ENCODE data around the gene ADCK2. TPM values are rescaled to one million over a fixed set of nuclear protein-coding genes. Genes with fewer than 3 reads are reported as not detected.

ADCK2 gene
- total RNA-seq, 1 donor from 2014 or later, result 37.6 TPM

DNA sequence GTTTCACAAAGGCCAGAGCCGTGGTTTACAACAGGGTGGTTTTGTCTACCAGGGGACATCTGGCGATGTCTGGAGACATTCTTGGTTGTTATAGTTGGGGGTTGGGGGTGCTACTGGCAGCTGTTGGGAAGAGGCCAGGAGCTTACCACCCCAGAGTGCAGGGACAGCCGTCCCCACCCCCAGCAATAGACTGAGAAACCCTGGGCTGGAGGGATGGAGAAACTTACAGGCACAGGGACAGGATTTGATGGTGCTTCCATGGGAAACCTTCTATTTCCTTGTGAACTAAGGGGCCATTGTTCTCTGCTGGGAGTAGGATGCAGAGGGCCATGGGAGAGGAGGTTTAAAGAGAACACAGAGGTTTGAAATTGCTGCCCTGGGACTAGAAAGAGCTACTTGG is 10.9 kb downstream of the ADCK2 start:
- H3K9me3 Mint-ChIP-seq (ENCODE audit: unreplicated experiment), result no peaks in the 10 kb centered on the region
- H3K4me3 Mint-ChIP-seq (ENCODE audit: unreplicated experiment), result peak overlapping the region; percentile 83
- H3K27me3 Mint-ChIP-seq (ENCODE audit: unreplicated experiment), result peaks cover 6% of the 10 kb centered on the region
- DNase-seq (ENCODE audit: low spot score), result peak; percentile 34
- peaks cover 38% of the 10 kb centered on the region for H3K36me3 Mint-ChIP-seq (ENCODE audit: low read depth, unreplicated experiment)
- TF ChIP-seq, protein P1, sequence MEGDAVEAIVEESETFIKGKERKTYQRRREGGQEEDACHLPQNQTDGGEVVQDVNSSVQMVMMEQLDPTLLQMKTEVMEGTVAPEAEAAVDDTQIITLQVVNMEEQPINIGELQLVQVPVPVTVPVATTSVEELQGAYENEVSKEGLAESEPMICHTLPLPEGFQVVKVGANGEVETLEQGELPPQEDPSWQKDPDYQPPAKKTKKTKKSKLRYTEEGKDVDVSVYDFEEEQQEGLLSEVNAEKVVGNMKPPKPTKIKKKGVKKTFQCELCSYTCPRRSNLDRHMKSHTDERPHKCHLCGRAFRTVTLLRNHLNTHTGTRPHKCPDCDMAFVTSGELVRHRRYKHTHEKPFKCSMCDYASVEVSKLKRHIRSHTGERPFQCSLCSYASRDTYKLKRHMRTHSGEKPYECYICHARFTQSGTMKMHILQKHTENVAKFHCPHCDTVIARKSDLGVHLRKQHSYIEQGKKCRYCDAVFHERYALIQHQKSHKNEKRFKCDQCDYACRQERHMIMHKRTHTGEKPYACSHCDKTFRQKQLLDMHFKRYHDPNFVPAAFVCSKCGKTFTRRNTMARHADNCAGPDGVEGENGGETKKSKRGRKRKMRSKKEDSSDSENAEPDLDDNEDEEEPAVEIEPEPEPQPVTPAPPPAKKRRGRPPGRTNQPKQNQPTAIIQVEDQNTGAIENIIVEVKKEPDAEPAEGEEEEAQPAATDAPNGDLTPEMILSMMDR (IDR thresholded peaks at IDR 0.05; ENCODE audit: unreplicated experiment), result no peak
- peaks cover 34% of the 10 kb centered on the region for H3K4me1 Mint-ChIP-seq (ENCODE audit: unreplicated experiment)
- H3K27ac Mint-ChIP-seq (ENCODE audit: unreplicated experiment), result peak overlapping the region; percentile 100

DNA sequence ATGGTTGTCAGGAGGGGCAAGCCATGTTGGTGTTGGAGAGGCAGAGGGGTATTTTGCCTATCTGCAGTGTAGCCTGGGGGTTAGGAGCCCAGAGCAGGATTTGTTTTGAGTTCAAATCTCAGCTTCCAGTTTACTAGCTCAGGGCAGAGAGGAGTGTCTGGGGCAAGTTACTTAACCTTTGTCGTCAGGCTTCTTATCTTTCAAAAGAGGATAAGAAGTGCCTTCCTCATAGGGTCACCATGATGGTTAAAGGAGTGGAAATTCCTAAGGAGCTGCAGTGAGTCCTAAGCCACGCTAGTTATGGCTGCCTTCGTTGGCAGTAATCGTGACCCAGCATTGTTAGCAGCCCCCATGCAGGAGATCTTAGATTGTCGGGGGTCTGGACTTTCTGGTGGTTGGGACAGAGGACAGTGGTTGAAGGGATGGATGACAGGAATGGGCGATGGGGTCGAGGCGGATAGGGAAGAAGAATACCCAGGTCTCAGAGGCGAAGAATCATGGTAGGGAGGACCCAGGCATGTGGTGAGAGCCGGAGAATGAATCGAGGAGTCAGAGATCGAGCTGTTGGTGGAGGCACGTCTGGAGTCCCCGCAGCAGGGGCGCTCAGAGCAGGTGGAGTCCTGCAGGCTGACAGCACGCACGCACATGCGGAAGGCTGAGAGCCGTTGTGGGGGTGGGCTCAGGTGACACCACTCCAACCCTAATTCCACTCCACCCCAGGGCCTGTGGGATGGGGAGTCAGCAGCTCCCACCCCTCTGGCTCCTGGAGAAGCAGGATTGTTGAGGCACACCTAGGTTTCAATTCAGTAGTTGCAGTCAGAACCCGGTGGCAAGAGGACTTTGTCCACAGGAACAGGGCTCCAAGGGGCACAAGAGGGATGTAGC is 11.6 kb downstream of the ADCK2 start:
- DNase-seq (ENCODE audit: low spot score), result no peak
- TF ChIP-seq, protein P1 (IDR thresholded peaks at IDR 0.05; ENCODE audit: unreplicated experiment), result no peak
- Mint-ChIP-seq H3K4me3 (ENCODE audit: unreplicated experiment) (peak overlapping the region; percentile 83), H3K9me3 (ENCODE audit: unreplicated experiment) (no peaks in the 10 kb centered on the region), H3K27me3 (ENCODE audit: unreplicated experiment) (peaks cover 6% of the 10 kb centered on the region), H3K36me3 (ENCODE audit: low read depth, unreplicated experiment) (peaks cover 32% of the 10 kb centered on the region), H3K27ac (ENCODE audit: unreplicated experiment) (peak overlapping the region; percentile 100), H3K4me1 (ENCODE audit: unreplicated experiment) (peaks cover 34% of the 10 kb centered on the region)

DNA sequence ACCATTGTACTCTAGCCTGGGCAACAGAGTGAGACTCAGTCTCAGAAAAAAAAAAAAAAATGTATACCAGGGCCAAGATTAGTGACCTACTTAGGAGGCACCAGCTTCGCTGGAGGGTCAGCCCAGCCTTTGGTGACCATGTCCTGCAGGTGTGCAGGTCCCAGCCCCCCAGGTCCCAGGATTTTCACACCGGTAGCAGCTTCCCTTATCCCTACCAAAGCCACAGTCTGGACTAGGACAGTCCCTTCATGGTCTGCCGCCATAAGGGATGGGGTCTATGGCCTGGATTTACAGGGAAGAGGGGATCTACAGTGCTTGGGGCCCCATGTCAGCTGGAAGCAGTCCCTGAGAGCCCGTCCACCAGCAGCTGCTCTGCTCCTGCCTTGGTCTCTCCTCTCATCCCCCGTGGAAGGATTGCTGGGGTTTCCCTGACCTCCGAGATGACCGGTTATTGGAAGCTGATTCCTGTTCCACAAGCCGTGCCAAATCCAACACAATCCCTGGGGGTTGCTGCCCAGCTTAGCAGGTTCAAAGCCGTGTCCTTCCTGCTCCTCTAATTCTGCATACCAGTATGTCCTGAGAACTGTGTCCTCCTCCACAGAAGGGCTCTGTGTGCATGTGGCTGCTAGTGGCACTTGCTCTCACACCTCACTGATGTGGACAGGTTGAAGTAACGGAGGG is 12.8 kb downstream of the ADCK2 start:
- Mint-ChIP-seq H3K27ac (ENCODE audit: unreplicated experiment) (peak overlapping the region; percentile 57), H3K4me3 (ENCODE audit: unreplicated experiment) (no peak overlapping the region), H3K9me3 (ENCODE audit: unreplicated experiment) (no peaks in the 10 kb centered on the region), H3K4me1 (ENCODE audit: unreplicated experiment) (peaks cover 34% of the 10 kb centered on the region), H3K27me3 (ENCODE audit: unreplicated experiment) (peaks cover 6% of the 10 kb centered on the region), H3K36me3 (ENCODE audit: low read depth, unreplicated experiment) (peaks cover 28% of the 10 kb centered on the region)
- no peak for DNase-seq (ENCODE audit: low spot score)
- TF ChIP-seq, protein P1 (IDR thresholded peaks at IDR 0.05; ENCODE audit: unreplicated experiment), result no peak

DNA sequence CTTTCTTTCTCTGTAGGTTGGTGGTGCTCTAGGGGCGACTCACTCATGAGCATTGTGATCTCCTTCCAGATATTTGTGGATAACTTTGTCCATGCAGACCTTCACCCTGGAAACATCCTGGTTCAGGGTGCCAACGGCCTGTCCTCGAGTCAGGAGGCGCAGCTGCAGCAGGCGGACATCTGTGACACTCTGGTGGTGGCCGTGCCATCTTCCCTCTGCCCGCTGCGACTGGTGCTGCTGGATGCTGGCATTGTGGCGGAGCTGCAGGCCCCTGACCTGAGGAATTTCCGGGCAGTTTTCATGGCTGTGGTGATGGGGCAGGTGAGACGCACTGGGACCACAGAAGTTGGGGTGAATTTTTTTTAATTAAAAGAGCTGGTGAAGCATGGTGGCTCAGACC is 14.2 kb downstream of the ADCK2 start:
- peaks cover 28% of the 10 kb centered on the region for H3K4me1 Mint-ChIP-seq (ENCODE audit: unreplicated experiment)
- no peak overlapping the region for H3K27ac Mint-ChIP-seq (ENCODE audit: unreplicated experiment)
- peaks cover 6% of the 10 kb centered on the region for H3K27me3 Mint-ChIP-seq (ENCODE audit: unreplicated experiment)
- peaks cover 31% of the 10 kb centered on the region for H3K36me3 Mint-ChIP-seq (ENCODE audit: low read depth, unreplicated experiment)
- TF ChIP-seq, protein P1 (IDR thresholded peaks at IDR 0.05; ENCODE audit: unreplicated experiment), result no peak
- no peak for DNase-seq (ENCODE audit: low spot score)
- H3K9me3 Mint-ChIP-seq (ENCODE audit: unreplicated experiment), result no peaks in the 10 kb centered on the region
- H3K4me3 Mint-ChIP-seq (ENCODE audit: unreplicated experiment), result no peak overlapping the region

DNA sequence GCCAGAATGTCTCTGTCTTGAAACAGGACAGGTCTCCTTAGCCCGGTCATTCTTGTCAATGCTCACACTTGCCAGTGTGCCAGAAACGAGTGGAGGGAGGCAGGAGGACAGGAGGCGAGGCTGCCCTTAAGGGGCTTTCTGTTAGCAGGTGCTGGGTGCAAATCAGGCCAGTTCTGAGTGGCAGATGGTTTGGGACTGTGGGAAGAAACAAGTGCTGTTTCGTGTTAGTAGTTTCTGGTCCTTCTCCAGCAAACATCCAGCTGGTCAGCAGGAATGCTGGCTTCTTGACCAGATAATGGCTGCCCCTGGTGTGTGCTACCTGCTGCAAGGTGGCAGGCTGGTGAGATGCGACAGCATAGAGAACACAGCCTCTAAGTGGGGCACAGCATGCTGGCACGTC is 15.6 kb downstream of the ADCK2 start:
- H3K4me1 Mint-ChIP-seq (ENCODE audit: unreplicated experiment), result peaks cover 20% of the 10 kb centered on the region

More for the DNA sequence above, 15.6 kb downstream of the ADCK2 start:
- peaks cover 4% of the 10 kb centered on the region for H3K27me3 Mint-ChIP-seq (ENCODE audit: unreplicated experiment)
- DNase-seq (ENCODE audit: low spot score), result no peak
- TF ChIP-seq, protein P1 (IDR thresholded peaks at IDR 0.05; ENCODE audit: unreplicated experiment), result no peak
- H3K9me3 Mint-ChIP-seq (ENCODE audit: unreplicated experiment), result no peaks in the 10 kb centered on the region
- H3K36me3 Mint-ChIP-seq (ENCODE audit: low read depth, unreplicated experiment), result peaks cover 32% of the 10 kb centered on the region
- no peak overlapping the region for H3K4me3 Mint-ChIP-seq (ENCODE audit: unreplicated experiment)
- no peak overlapping the region for H3K27ac Mint-ChIP-seq (ENCODE audit: unreplicated experiment)

Measured in endothelial cell (in vitro differentiated cells).